Measurements from ENCODE around the gene TALDO1.

GRCh38 chr11:792535-792821, 45.2 kb downstream of the TALDO1 start:
- TF ChIP-seq CEBPB (IDR thresholded peaks at IDR 0.05): no peak
- TF ChIP-seq MAX (IDR thresholded peaks at IDR 0.05): no peak
- TF ChIP-seq YY1 (IDR thresholded peaks at IDR 0.05; ENCODE audit: low read depth): no peak
- TF ChIP-seq RAD21 (IDR thresholded peaks at IDR 0.05; ENCODE audit: low read depth): no peak
- TF ChIP-seq TAF1 (IDR thresholded peaks at IDR 0.05; ENCODE audit: low read depth): no peak
- no peak for TF ChIP-seq NFIC (IDR thresholded peaks at IDR 0.05)
- no peak for TF ChIP-seq EP300 (IDR thresholded peaks at IDR 0.05; ENCODE audit: borderline replicate concordance)
- no peak for TF ChIP-seq CREB1 (IDR thresholded peaks at IDR 0.05; ENCODE audit: low read depth)
- TF ChIP-seq REST (IDR thresholded peaks at IDR 0.05; ENCODE audit: low read depth): no peak
- TF ChIP-seq TCF12 (IDR thresholded peaks at IDR 0.05; ENCODE audit: low read depth): no peak

Measured in Ishikawa (cell line).